GM19239 (cell line): ENCODE results near the gene ASS1.

Source experiments
- DNase-seq: peaks from one replicate; pipeline ENCODE4 v3.0.0; 2011; ENCODE audit warnings: low spot score; ENCODE audit not compliant: insufficient read length
- FAIRE-seq: peaks from 2 replicates; lab custom pipeline; 2011; peaks lifted over from hg19 to GRCh38; lab: Jason Lieb, UNC

The ASS1 gene

GRCh38 chr9:130490981-130491380 is 46.2 kb downstream of the ASS1 start:
- DNase-seq = no peak
- no peak for FAIRE-seq

DNA sequence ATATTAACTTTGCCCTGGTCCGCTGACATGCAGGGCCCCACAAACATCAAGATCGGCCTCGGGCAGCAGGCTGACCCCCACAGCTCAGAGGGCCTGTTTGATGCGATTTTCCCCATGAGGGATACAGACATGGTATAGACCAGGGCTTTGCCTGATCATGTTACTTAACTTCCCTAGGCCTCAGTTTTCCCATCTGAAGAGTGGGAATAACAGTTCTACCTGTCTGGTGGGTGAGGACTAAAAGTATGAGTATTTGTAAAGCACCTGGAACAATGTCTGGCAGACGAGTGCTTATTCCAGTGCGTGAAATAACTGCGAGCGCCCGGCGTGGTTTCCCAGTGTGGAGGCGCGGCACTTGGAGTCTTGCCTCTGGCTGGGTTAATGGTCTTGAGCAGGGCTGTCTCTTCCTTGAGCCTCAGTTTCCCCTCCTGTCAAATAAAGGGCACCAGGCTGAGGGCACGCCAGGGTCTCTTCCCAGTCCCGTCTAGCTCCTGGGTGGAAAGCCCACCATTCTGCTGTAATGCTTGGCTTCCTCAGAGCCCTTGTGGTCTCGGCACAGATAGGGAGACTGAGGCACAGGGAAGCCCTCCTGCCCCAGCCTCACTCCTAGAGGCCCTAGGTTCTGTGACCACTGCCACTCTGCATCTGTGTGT is 47.2 kb downstream of the ASS1 start:
- no peak for DNase-seq
- no peak for FAIRE-seq

GRCh38 chr9:130493021-130493420 is 48.3 kb downstream of the ASS1 start:
- FAIRE-seq (no peak), DNase-seq (no peak)

- DNase-seq = no peak
- FAIRE-seq = no peak
Observed at GRCh38 chr9:130493476-130493875, 48.7 kb downstream of the ASS1 start.

GRCh38 chr9:130495067-130495466 is 50.3 kb downstream of the ASS1 start:
- FAIRE-seq = no peak

GRCh38 chr9:130497139-130497538 is 52.4 kb downstream of the ASS1 start:
- no peak for FAIRE-seq
- no peak for DNase-seq

More at GRCh38 chr9:130495067-130495466, 50.3 kb downstream of the ASS1 start:
- DNase-seq = no peak

- FAIRE-seq (no peak), DNase-seq (no peak)
Observed at GRCh38 chr9:130498298-130498917, 53.6 kb downstream of the ASS1 start.

DNA sequence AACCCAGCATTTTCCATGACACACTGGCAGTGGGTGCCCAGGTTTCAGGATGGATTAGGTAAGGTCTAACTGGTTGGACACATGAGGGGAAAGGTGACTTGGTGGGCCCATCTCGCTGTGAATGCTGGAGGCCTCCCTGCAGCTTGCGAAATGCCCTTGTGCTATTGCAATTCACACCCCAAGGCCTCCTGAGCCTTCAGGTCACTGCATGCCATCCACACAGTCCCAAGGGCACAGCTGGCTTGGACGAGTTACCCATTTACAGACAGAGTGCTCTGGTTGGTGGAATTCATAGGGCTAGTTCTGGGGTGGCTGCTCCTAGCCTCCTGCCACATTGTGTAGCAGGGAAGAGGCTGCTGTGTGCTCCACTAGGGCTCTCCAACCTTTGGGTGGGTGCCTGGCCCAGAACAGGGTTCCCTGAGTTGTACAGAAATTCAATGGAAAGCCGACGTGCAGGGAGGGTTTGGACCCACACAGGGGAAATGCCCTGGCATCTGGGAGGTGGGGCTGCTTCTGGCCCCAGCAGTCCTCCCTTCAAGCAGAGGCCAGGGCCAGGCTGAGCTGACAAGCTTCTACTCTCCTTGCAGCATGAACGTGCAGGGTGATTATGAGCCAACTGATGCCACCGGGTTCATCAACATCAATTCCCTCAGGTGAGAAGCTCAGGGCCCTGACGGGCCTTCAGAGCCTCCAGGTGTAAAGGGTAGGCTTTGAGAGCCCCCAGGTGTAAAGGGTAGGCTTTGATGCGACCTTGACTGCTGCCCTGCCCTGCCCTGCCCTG is 54.3 kb downstream of the ASS1 start:
- FAIRE-seq = no peak
- no peak for DNase-seq

- no peak for DNase-seq
- no peak for FAIRE-seq
Observed at GRCh38 chr9:130499804-130500263, 55.1 kb downstream of the ASS1 start.

DNA sequence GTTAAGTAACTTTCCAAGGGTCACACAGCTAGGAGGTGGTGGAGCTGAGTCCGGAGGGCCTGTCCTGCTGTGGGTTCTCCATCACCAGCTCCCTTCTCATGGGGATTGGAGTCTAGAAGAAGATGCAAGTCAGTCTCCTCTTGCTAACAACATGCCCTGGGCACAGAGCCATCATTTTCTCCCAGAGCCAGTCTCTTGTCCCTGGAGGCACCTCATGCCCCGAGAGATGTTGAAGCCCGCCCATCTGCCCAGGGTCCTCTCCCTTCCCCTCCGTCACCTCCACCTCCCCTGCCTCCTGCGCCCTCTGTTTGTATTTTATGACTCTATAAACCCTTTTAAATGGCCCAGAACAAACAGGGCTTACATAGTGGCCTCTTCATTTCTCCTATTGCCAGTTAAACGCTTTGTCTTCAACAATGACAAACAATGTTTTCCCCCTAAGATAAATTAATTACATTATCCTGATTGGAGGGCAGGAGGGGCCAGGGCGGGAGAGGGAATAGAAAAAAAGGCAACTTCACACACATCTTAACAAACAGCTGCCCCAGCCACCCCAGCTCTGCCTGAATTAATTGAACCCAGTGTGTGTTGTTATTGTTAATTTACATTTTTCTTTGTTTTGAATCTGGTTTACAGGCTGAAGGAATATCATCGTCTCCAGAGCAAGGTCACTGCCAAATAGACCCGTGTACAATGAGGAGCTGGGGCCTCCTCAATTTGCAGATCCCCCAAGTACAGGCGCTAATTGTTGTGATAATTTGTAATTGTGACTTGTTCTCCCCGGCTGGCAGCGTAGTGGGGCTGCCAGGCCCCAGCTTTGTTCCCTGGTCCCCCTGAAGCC is 55.8 kb downstream of the ASS1 start:
- DNase-seq (no peak), FAIRE-seq (no peak)

DNA sequence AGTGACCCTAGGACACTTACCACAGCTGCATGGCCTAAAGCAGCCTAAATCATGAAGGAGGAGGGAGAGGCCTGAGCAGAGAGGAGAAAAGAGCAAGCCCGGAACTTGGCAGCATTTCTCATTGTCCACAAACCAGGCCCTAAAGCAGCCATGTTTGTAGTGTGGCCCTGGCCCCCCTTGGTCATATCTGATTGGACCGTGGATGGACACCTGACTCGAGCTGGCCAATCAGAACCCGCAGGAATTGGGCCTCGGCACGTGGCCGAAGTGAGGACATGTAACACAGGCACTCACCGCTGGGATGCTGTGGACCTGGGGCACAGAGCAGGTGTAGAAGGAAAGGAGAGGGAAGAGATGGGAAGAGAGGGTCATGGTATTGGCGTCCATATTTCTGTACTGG is 56.9 kb downstream of the ASS1 start:
- DNase-seq (no peak), FAIRE-seq (no peak)

- DNase-seq (no peak), FAIRE-seq (no peak)
Observed at GRCh38 chr9:130508218-130508617, 63.5 kb downstream of the ASS1 start.

DNA sequence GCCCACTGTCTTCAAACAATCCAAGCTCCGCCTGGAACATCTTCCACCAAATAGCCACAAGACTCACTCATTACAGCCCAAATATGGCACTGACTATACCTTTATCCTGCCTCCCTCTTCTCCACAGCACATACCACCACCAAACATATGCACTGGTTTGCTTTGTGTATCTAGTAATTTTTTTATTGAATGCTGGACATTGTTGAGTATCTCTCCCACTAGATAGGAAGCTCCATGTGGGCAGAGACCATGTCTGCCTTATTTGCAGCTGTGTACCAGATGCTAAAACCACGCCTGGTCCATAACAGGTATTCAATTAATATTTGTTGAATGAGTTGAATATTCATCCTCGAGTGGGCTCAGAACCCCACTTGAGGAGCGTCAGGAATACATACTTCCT is 67.4 kb downstream of the ASS1 start:
- DNase-seq (no peak), FAIRE-seq (no peak)

DNA sequence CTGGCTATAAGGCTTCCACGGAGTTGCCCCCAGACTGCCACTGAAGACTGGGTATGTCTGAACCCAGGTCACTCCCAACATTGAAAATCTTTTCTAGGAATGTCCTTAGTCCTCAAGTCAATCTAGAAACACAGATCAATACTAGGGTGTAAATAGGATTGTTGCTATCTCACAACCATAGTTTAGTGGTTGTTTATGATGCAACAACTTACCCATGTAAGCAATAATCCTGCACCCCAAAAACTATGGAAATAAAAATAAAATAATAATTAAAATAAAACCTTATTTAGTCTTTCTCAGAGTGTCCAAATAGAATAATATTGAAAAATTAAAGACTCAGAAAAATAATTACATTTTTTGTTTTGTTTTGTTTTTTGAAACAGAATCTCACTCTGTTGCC is 68.3 kb downstream of the ASS1 start:
- no peak for FAIRE-seq
- no peak for DNase-seq

- DNase-seq (no peak), FAIRE-seq (no peak)
Observed at GRCh38 chr9:130518233-130518632, 73.5 kb downstream of the ASS1 start.

- DNase-seq (no peak), FAIRE-seq (no peak)
Observed at GRCh38 chr9:130518943-130519799, 74.4 kb downstream of the ASS1 start.

DNA sequence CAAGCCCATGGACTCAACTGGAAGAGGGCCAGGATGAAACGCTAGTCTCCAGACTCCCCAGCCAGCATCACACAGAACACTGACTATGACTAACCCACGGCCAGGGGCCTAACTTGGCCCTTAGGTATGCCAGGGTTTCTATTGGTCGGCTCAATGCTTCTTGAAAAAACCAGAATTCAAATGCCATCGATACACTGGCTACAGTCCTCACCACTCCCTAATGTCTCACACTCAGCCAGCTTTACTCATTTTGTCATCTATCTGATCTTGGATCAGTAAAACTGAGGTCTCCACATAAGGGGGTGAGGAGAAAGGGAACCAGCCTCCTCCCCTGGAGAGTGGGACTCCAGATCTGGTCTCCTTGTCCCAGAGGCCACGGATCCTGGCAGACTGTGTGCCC is 75.2 kb downstream of the ASS1 start:
- no peak for DNase-seq
- no peak for FAIRE-seq

- DNase-seq = no peak
- FAIRE-seq = no peak
Observed at GRCh38 chr9:130521715-130522114, 77.0 kb downstream of the ASS1 start.

GRCh38 chr9:130522233-130522808 is 77.6 kb downstream of the ASS1 start:
- DNase-seq = no peak
- no peak for FAIRE-seq
